Stimulated activated CD4-positive, alpha-beta T cell treated with anti-CD3 and anti-CD28 coated beads, Interleukin-2, amount 100 ng/mL, for 4 hours (primary cell): ENCODE data around the gene HDLBP.

Experiments used
- DNase-seq: peaks from one replicate; pipeline ENCODE4 v3.0.0-alpha.2; 2020; ENCODE audit warnings: low read depth

The HDLBP gene

GRCh38 chr2:241190291-241190981 is 125.0 kb downstream of the HDLBP start:
- DNase-seq, result no peak

DNA sequence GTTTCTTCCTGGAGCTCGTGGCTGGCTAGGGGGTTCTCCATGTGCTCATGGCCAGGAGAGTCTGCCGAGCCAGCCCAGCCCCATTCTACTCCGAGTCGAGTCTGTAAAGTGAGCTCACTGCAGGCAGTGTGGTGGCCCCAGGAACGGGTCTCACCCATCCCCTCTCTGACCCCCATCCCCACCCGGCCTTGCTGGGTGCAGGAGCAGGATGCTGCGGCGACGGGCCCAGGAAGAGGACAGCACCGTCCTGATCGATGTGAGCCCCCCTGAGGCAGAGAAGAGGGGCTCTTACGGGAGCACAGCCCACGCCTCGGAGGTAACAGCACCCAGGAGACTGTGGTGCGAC is 125.6 kb downstream of the HDLBP start:
- DNase-seq, result no peak

DNA sequence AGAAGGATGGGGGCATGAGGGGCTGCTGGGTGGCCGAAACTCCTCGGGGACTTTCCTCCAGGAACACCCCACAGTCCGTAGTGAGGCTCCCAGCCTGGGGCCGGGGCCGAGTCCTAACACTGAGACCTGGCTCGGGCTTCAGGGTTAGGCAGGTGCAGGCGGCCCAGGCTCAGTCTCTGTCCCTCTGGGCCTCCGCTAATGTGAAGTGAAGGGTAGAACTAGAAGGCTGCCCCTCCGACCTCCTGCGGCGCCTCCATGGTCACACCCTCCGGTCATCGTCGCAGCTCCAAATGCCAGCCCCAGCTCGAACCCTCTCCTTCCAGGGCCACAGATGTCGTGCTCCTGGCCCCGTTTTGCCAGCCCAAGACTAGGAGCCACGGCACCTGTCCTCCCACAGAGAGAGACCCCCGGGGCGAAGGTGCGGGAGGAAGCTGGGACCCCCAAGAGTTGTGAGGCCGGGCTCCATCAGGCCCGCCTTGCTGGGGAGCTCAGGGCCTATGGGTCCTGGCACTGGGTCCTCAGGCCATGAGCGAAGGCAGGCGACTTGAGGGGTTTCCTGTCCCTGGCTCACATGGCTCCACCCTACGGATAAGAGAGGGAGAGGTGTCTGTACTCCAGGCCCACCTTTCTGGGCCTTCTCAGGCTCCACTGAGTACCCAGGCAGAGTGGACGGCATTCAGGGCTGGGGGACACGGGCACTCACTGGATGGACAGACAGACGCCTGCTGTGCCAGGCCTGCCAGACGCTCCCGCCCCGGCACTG is 126.2 kb downstream of the HDLBP start:
- DNase-seq, result no peak

DNA sequence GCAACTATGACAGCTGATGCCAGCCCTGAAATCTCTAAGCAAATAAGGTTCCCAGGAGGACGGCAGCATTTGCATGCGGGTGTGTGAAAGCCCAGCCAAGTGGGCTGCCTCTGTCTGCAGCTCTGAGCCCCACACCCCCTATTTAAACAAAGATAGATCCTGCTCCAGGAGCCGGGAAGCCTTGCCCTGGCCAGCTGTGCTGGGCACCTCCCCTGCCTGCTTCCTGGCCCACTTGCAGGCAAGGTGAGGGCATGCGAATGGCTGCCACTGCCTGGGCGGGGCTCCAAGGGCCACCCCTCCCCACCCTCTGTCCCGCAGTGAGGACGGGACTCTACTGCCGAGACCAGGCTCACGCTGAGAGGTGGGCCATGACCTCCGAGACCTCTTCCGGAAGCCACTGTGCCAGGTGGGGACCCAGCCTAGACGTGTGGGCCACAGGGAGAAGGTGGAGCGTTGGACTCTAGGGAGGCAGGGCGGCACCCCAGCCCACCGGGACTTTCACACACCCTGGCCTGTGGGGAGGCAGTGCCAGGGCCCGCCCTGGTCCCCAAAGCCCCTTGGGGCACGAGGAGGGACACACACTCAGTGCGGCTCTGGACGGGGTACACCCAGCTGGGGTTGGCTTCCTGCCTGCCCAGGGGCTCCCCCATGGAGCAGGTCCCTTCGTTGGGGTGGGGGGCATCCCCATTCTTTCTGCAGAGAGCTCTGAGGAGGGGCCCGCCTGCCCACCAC is 126.9 kb downstream of the HDLBP start, which contains the start of gene ANO7:
TSS of gene ANO7 (plus strand) at position 317 of the 732 bp plus-strand sequence. CDS start 1,387 bp downstream, outside the sequence.
- no peak for DNase-seq

GRCh38 chr2:241187918-241188234 is 127.6 kb downstream of the HDLBP start:
- DNase-seq, result no peak

GRCh38 chr2:241187101-241187917 is 128.2 kb downstream of the HDLBP start:
- DNase-seq, result no peak

- DNase-seq, result no peak
Observed at GRCh38 chr2:241185961-241186360, 129.5 kb downstream of the HDLBP start.

DNA sequence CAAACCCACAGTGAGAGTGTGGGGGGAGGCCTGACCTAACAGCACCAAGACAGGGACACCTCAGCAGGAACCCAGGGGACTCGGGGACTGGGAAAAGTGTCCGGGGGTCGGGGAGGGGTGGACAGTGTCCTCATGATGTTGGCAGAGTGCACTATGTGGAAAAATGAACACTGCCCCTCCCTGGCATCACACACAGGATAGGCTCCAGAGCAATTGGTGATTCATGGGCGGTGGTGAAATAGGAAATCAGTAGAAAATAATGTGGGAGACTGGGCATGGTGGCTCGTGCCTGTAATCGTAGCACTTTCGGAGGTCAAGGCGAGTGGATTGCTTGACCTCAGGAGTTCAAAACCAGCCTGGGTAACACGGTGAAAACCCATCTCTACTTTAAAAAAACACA is 130.6 kb downstream of the HDLBP start:
- DNase-seq, result no peak

GRCh38 chr2:241183221-241183620 is 132.3 kb downstream of the HDLBP start:
- no peak for DNase-seq

DNA sequence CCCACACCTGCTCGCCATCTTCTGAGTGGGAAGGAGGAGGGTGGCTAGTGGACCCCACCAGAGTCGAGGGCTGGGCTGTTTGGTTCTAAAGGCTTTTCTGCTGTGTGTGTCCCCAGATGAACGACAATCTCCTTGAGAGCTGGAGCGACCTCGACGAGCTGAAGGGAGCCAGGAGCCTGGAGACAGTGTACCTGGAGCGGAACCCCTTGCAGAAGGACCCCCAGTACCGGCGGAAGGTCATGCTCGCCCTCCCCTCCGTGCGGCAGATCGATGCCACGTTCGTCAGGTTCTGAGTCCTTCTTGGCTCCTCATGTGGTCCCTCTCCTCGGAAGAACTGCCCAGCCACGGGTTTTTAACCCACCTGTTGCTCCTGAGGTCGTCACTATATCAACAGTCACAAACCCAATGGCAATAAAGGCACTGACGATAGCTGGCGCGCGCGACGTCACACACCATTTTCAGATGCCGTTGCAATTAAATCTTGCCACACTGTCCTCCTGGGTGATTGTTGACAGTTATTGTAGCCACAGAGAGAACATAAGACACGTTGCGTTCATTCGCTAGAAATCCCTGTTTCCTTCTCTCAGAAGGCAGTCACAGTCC is 132.8 kb downstream of the HDLBP start:
- DNase-seq, result no peak

DNA sequence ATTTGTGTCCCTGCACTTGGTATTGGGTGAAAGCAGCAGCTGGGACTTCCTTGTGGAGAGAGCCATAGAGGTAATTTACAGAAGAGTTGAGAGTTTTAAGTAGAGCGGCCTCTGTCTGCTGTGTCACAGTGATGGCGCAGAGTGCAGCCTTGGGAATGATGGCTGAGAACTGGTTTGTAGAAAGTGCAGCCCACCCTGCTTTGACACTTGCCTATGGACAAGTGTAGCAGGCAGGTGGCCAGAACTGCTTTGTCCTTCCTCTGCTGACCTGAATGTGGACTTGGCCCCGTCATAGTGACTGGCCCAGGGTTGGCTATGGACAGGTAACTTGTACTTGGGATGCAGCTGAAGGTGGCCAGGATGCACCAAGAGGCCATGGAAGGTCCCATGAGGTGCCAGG is 133.3 kb downstream of the HDLBP start:
- DNase-seq, result no peak

GRCh38 chr2:241180495-241180894 is 135.0 kb downstream of the HDLBP start:
- no peak for DNase-seq

- DNase-seq, result no peak
Observed at GRCh38 chr2:241179899-241180298, 135.6 kb downstream of the HDLBP start.

DNA sequence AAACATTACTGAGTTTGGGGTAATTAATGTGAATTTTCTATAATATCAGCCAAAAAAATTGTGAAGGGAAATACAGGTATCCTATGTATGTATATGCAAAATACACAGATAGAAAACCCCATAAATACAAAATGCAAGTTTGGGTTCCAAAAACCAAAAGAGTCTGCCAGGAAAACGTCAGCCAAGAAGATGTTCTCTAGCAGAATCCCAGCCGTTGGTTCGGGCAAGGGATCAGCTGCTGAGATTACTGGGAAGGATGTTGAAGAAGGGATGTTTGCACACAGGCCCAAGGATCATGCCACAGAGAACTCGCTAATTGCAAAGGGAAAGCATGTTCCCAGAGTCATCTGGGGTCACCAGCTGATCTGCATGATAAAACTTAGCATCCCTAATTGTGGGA is 136.5 kb downstream of the HDLBP start:
- no peak for DNase-seq

- DNase-seq, result no peak
Observed at GRCh38 chr2:241177526-241178334, 137.7 kb downstream of the HDLBP start.
